CD14-positive monocyte (primary cell): ENCODE measurements around the gene ZDHHC5. TPM values are rescaled to one million over a fixed set of nuclear protein-coding genes. Genes with fewer than 3 reads are reported as not detected.

Experiments used
- DNase-seq, 3 donors: peaks; one replicate each; pipeline ENCODE4 v3.0.0-alpha.2; 2011 to 2022
- H2AFZ ChIP-seq: 2 replicates; pipeline ENCODE4 v1.6.0; 2012; ENCODE audit warnings: mild to moderate bottlenecking, low read depth, low read length, inconsistent platforms; ENCODE audit not compliant: insufficient read depth, poor library complexity, severe bottlenecking
- H3K27ac ChIP-seq, 2 donors: 1 replicate in 1 of 2; 2 replicates in 1 of 2; pipeline ENCODE4 v1.5.1; 2012 to 2013; ENCODE audit warnings: low read length in 2 of 2, control low read depth in 1 of 2, inconsistent platforms in 1 of 2, low read depth in 1 of 2, mild to moderate bottlenecking in 1 of 2
- H3K27me3 ChIP-seq, 2 donors: one replicate each; pipeline versions ENCODE4 v1.6.0 to v1.6.1; 2011 to 2013; ENCODE audit warnings: low read length in 2 of 2; ENCODE audit not compliant: control insufficient read depth in 2 of 2, insufficient read depth in 2 of 2
- H3K36me3 ChIP-seq, 2 donors: replicated peaks in 1 of 2; 1 replicate in 1 of 2; 2 replicates in 1 of 2; pipeline versions ENCODE4 v1.5.1 to v1.6.1; 2012 to 2013; ENCODE audit warnings: low read length in 2 of 2, control low read depth in 1 of 2, inconsistent platforms in 1 of 2, mild to moderate bottlenecking in 1 of 2; ENCODE audit not compliant: insufficient read depth in 2 of 2, control insufficient read depth in 1 of 2
- H3K4me1 ChIP-seq, 2 donors: 1 replicate in 1 of 2; 2 replicates in 1 of 2; pipeline versions ENCODE4 v1.5.1 to v1.6.1; 2012 to 2013; ENCODE audit warnings: low read length in 2 of 2, control low read depth in 1 of 2, inconsistent platforms in 1 of 2, mild to moderate bottlenecking in 1 of 2, moderate library complexity in 1 of 2; ENCODE audit not compliant: insufficient read depth in 2 of 2, control insufficient read depth in 1 of 2
- H3K4me2 ChIP-seq: replicated peaks from 2 replicates; pipeline ENCODE3; 2012; ENCODE audit warnings: low read length, moderate library complexity, mild to moderate bottlenecking; ENCODE audit not compliant: poor library complexity, severe bottlenecking; ENCODE audit errors: extremely low read depth
- H3K4me3 ChIP-seq, 3 experiments: fragments of 200-600 bp in 1 of 3; sonication (generic) in 1 of 3; replicated peaks in 1 of 3; 1 replicate in 2 of 3; 2 replicates in 1 of 3; pipeline ENCODE4 v1.5.1; 2011 to 2013; ENCODE audit warnings: low read length in 3 of 3, mild to moderate bottlenecking in 3 of 3, control low read depth in 2 of 3, low read depth in 2 of 3, inconsistent platforms in 1 of 3, moderate library complexity in 1 of 3
- H3K79me2 ChIP-seq: 2 replicates; pipeline ENCODE4 v1.6.0; 2012; ENCODE audit warnings: mild to moderate bottlenecking, control low read depth, inconsistent platforms, low read length, moderate library complexity; ENCODE audit not compliant: insufficient read depth
- H3K9ac ChIP-seq: 2 replicates; pipeline ENCODE4 v1.6.0; 2017; ENCODE audit warnings: low read length, mild to moderate bottlenecking; ENCODE audit not compliant: insufficient read depth, poor library complexity, severe bottlenecking
- H3K9me3 ChIP-seq, 2 donors: replicated peaks in 1 of 2; 1 replicate in 1 of 2; 2 replicates in 1 of 2; pipeline versions ENCODE4 v1.5.1 to v1.6.1; 2012 to 2013; ENCODE audit warnings: low read length in 2 of 2, control low read depth in 1 of 2; ENCODE audit not compliant: control insufficient read depth in 1 of 2, insufficient read depth in 1 of 2
- H4K20me1 ChIP-seq: 2 replicates; pipeline ENCODE4 v1.6.0; 2012; ENCODE audit warnings: mild to moderate bottlenecking, low read length, control low read depth, moderate library complexity; ENCODE audit not compliant: insufficient read depth
- H3K27ac Mint-ChIP-seq, 7 donors: one replicate each; pipeline ENCODE4 v1.8.0; 2020; ENCODE audit warnings: mild to moderate bottlenecking in 7 of 7, mixed read lengths in 7 of 7, moderate library complexity in 6 of 7, inconsistent platforms in 2 of 7
- H3K27me3 Mint-ChIP-seq, 3 donors: one replicate each; pipeline ENCODE4 v1.8.0; 2021 to 2022; ENCODE audit warnings: low read depth in 3 of 3, mild to moderate bottlenecking in 3 of 3, mixed read lengths in 3 of 3, moderate library complexity in 3 of 3, inconsistent platforms in 1 of 3
- H3K36me3 Mint-ChIP-seq, 2 donors: one replicate each; pipeline ENCODE4 v1.8.0; 2020; ENCODE audit warnings: mixed read lengths in 2 of 2, inconsistent platforms in 1 of 2, mild to moderate bottlenecking in 1 of 2
- H3K4me1 Mint-ChIP-seq: one replicate; pipeline ENCODE4 v1.8.0; 2020; ENCODE audit warnings: mild to moderate bottlenecking, mixed read lengths
- H3K4me3 Mint-ChIP-seq, 2 donors: one replicate each; pipeline ENCODE4 v1.8.0; 2020; ENCODE audit warnings: mild to moderate bottlenecking in 2 of 2, mixed read lengths in 2 of 2, moderate library complexity in 1 of 2
- H3K9me3 Mint-ChIP-seq, 7 donors: one replicate each; pipeline ENCODE4 v1.8.0; 2020 to 2022; ENCODE audit warnings: mixed read lengths in 7 of 7, mild to moderate bottlenecking in 6 of 7, moderate library complexity in 6 of 7, inconsistent platforms in 2 of 7
- CTCF ChIP-seq: fragments of 200-600 bp; IDR thresholded peaks from one replicate; pipeline ENCODE4 v1.8.0; 2022; ENCODE audit warnings: antibody characterized with exemption, mild to moderate bottlenecking
- WGBS: methylation state at CpG from one replicate; pipeline ENCODE4 v1.1.5; 2013; ENCODE audit warnings: missing lambda C conversion rate; ENCODE audit not compliant: insufficient coverage; 5-methylcytosine and 5-hydroxymethylcytosine counted together
- intact Hi-C, 2 donors: fragments of 100-400 bp; cut with micrococcal nuclease; formaldehyde crosslinking; loops; one replicate each; pipeline versions ENCODE4 v1.15.0 to v1.15.1; 2023
- polyA plus RNA-seq, 3 donors: library from polyadenylated mRNA; depleted of rRNA in 1 of 3; unstranded in 2 of 3; stranded (reverse) in 1 of 3; fragments of 300-500 nt in 2 of 3; fragments of >200 nt in 1 of 3; fragmentation: Illumina TruSeq in 2 of 3; gene quantifications; 1 replicate in 2 of 3; 2 replicates in 1 of 3; pipeline ENCODE4 v1.2.3, GENCODE V29; 2012 to 2021

ZDHHC5 gene
- polyA plus RNA-seq, 3 donors: 28.6 to 37.9 (median 31.8) TPM

- DNase-seq: no peak
- Histone ChIP-seq H3K4me2 (no peak overlapping the region), H3K36me3 (peaks cover 2 to 39% of the 10 kb centered on the region in 2 donors), H3K4me3 (no peak overlapping the region), H3K79me2 (peaks cover 89% of the 10 kb centered on the region), H2AFZ (no peak overlapping the region), H4K20me1 (peaks cover 54% of the 10 kb centered on the region), H3K9me3 (no peaks in the 10 kb centered on the region), H3K9ac (no peak overlapping the region), H3K27me3 (no peaks in the 10 kb centered on the region), H3K4me1 (no peaks in the 10 kb centered on the region), H3K27ac (no peak overlapping the region)
- H3K27me3 Mint-ChIP-seq: peaks cover 0 to 1% (median 0%) of the 10 kb centered on the region in 3 donors
- H3K4me1 Mint-ChIP-seq: peaks cover 10% of the 10 kb centered on the region
- 100% methylated on average over 3 of the region's 7 CpGs for WGBS
- H3K9me3 Mint-ChIP-seq: no peaks in the 10 kb centered on the region
- intact Hi-C loops: no loop called here
- H3K27ac Mint-ChIP-seq: no peak overlapping the region
- no peak for TF ChIP-seq CTCF
- H3K4me3 Mint-ChIP-seq: no peak overlapping the region
- peaks cover 12 to 27% of the 10 kb centered on the region in 2 donors for H3K36me3 Mint-ChIP-seq
These were observed 61.6 kb downstream of the ZDHHC5 start for GRCh38 chr11:57729479-57729878.

GRCh38 chr11:57732661-57733060 is 64.7 kb downstream of the ZDHHC5 start:
- Histone ChIP-seq H3K79me2 (peaks cover 69% of the 10 kb centered on the region), H3K27me3 (no peaks in the 10 kb centered on the region), H3K4me1 (no peaks in the 10 kb centered on the region), H3K4me2 (no peak overlapping the region), H3K9me3 (no peaks in the 10 kb centered on the region), H4K20me1 (peaks cover 38% of the 10 kb centered on the region), H2AFZ (no peak overlapping the region), H3K27ac (no peak overlapping the region), H3K36me3 (peaks cover 13 to 52% of the 10 kb centered on the region in 2 donors), H3K4me3 (no peak overlapping the region), H3K9ac (no peak overlapping the region)
- no peak for DNase-seq
- Mint-ChIP-seq H3K36me3 (peaks cover 27 to 53% of the 10 kb centered on the region in 2 donors), H3K9me3 (no peaks in the 10 kb centered on the region), H3K4me1 (peaks cover 10% of the 10 kb centered on the region), H3K27ac (no peak overlapping the region), H3K4me3 (no peak overlapping the region), H3K27me3 (peaks cover 0 to 1% (median 0%) of the 10 kb centered on the region in 3 donors)
- intact Hi-C loops: no loop called here
- TF ChIP-seq CTCF: no peak
- WGBS: no CpG with 5 or more reads among the region's 1 CpG
